Endothelial cell of umbilical vein (primary cell): ENCODE results near the gene CLIC2. TPM values are rescaled to one million over a fixed set of nuclear protein-coding genes. Genes with fewer than 3 reads are reported as not detected.

ENCODE experiments used
- BruUV-seq: library from RNA; stranded (reverse); fragments of 400-500 nt; replicated peaks from 2 replicates; lab custom pipeline; 2021; lab: Mats Ljungman, UMichigan
- CTCF ChIA-PET: fragments of 300-600, 350-600 bp; sonication (Branson Sonifier 250); formaldehyde crosslinking; loops from one replicate; lab custom pipeline; 2021; ENCODE audit warnings: antibody characterized with exemption, inconsistent platforms; lab: Charles Lee
- POLR2A ChIA-PET: fragments of 300-600, 350-600 bp; sonication (Branson Sonifier 250); formaldehyde crosslinking; loops from one replicate; lab custom pipeline; 2021; ENCODE audit warnings: antibody characterized with exemption, inconsistent platforms; lab: Charles Lee
- DNase-seq: peaks from one replicate; pipeline ENCODE4 v3.0.0-alpha.2; 2011; ENCODE audit warnings: low read depth, low spot score
- FAIRE-seq: peaks from 2 replicates; lab custom pipeline; 2011; peaks lifted over from hg19 to GRCh38; lab: Jason Lieb, UNC
- H2AFZ ChIP-seq: 2 replicates; pipeline ENCODE4 v1.6.0; 2012; ENCODE audit warnings: low read depth, low read length, control low read depth, inconsistent platforms
- H3K27ac ChIP-seq: 2 replicates; pipeline ENCODE4 v1.5.1; 2011; ENCODE audit warnings: low read depth, mild to moderate bottlenecking, control low read depth, low read length, moderate library complexity; ENCODE audit not compliant: insufficient read depth
- H3K27me3 ChIP-seq, 2 experiments: 2 replicates each; pipeline versions ENCODE4 v1.6.0 to v1.6.1; 2011; ENCODE audit warnings: low read length in 2 of 2, mixed read lengths in 1 of 2; ENCODE audit not compliant: control insufficient read depth in 2 of 2, insufficient read depth in 2 of 2
- H3K36me3 ChIP-seq, 2 experiments: 2 replicates in 1 of 2; 3 replicates in 1 of 2; pipeline ENCODE4 v1.5.1; 2011; ENCODE audit warnings: low read length in 2 of 2, mild to moderate bottlenecking in 1 of 2, moderate library complexity in 1 of 2; ENCODE audit not compliant: control insufficient read depth in 2 of 2, insufficient read depth in 2 of 2; ENCODE audit errors: extremely low read depth in 1 of 2
- H3K4me1 ChIP-seq: 3 replicates; pipeline ENCODE4 v1.5.1; 2011; ENCODE audit warnings: mild to moderate bottlenecking, low read length; ENCODE audit not compliant: control insufficient read depth, insufficient read depth; ENCODE audit errors: extremely low read depth
- H3K4me2 ChIP-seq: 2 replicates; pipeline ENCODE4 v1.6.1; 2011; ENCODE audit warnings: low read length, control low read depth, mixed read lengths; ENCODE audit not compliant: insufficient read depth
- H3K4me3 ChIP-seq, 3 experiments: fragments of 200-600 bp in 1 of 3; sonication (generic), shearing (Covaris generic) in 1 of 3; replicated peaks in 1 of 3; 2 replicates each; pipeline ENCODE4 v1.5.1; 2011 to 2016; ENCODE audit warnings: control low read depth in 3 of 3, low read length in 3 of 3, mild to moderate bottlenecking in 2 of 3, inconsistent platforms in 1 of 3, low read depth in 1 of 3, moderate library complexity in 1 of 3; ENCODE audit not compliant: insufficient read depth in 1 of 3
- H3K79me2 ChIP-seq: 2 replicates; pipeline ENCODE4 v1.6.0; 2012; ENCODE audit warnings: low read length, inconsistent platforms; ENCODE audit not compliant: control insufficient read depth, insufficient read depth
- H3K9ac ChIP-seq: replicated peaks from 2 replicates; pipeline ENCODE3; 2011; ENCODE audit warnings: low read length, control low read depth; ENCODE audit not compliant: insufficient read depth; ENCODE audit errors: extremely low read depth
- H3K9me1 ChIP-seq: replicated peaks from 3 replicates; pipeline ENCODE4 v1.6.0; 2011; ENCODE audit warnings: mild to moderate bottlenecking, low read length; ENCODE audit not compliant: control insufficient read depth, insufficient read depth; ENCODE audit errors: extremely low read depth
- H3K9me3 ChIP-seq: replicated peaks from 2 replicates; pipeline ENCODE4 v1.5.1; 2012; ENCODE audit warnings: low read length, inconsistent platforms; ENCODE audit not compliant: control insufficient read depth, insufficient read depth
- H4K20me1 ChIP-seq: replicated peaks from 2 replicates; pipeline ENCODE3; 2011; ENCODE audit warnings: mild to moderate bottlenecking, low read length; ENCODE audit not compliant: control insufficient read depth, insufficient read depth; ENCODE audit errors: extremely low read depth
- CTCF ChIP-seq, 2 donors: IDR thresholded peaks; 1 replicate in 1 of 2; 2 replicates in 1 of 2; pipeline ENCODE4 v1.5.1; 2011; ENCODE audit warnings: low read length in 2 of 2, mild to moderate bottlenecking in 2 of 2, moderate library complexity in 2 of 2, control low read depth in 1 of 2, inconsistent platforms in 1 of 2, low read depth in 1 of 2; ENCODE audit not compliant: insufficient read depth in 1 of 2; ENCODE audit errors: extremely low read depth in 1 of 2
- EZH2 ChIP-seq: IDR thresholded peaks from 2 replicates; pipeline ENCODE4 v1.6.1; 2012; ENCODE audit warnings: borderline replicate concordance, low read depth, mild to moderate bottlenecking, moderate library complexity, low read length, inconsistent platforms; ENCODE audit not compliant: severe bottlenecking
- FOS ChIP-seq: IDR thresholded peaks from 2 replicates; pipeline ENCODE4 v1.6.1; 2011; ENCODE audit warnings: mild to moderate bottlenecking, low read length, moderate library complexity, borderline replicate concordance; ENCODE audit not compliant: insufficient read depth
- GATA2 ChIP-seq: IDR thresholded peaks from 2 replicates; pipeline ENCODE4 v1.7.0; 2011; ENCODE audit warnings: low read depth, mild to moderate bottlenecking, moderate library complexity, mixed read lengths, low read length; ENCODE audit not compliant: insufficient read length, insufficient read depth
- JUN ChIP-seq: IDR thresholded peaks from 2 replicates; pipeline ENCODE4 v1.6.1; 2011; ENCODE audit warnings: borderline replicate concordance, low read depth; ENCODE audit not compliant: insufficient read length, insufficient read depth
- MAX ChIP-seq: IDR thresholded peaks from 2 replicates; pipeline ENCODE4 v1.6.1; 2011; ENCODE audit not compliant: insufficient read depth, insufficient read length
- MYC ChIP-seq: IDR thresholded peaks from one replicate; pipeline ENCODE4 v1.6.1; 2011; ENCODE audit warnings: mild to moderate bottlenecking, low read depth, low read length
- POLR2A ChIP-seq: IDR thresholded peaks from 2 replicates; pipeline ENCODE4 v1.6.1; 2012; ENCODE audit warnings: low read depth, mild to moderate bottlenecking, control low read depth, low read length
- POLR2AphosphoS5 ChIP-seq: IDR thresholded peaks from 2 replicates; pipeline ENCODE4 v1.6.1; 2012; ENCODE audit warnings: low read depth, mild to moderate bottlenecking, control low read depth, low read length, moderate library complexity; ENCODE audit not compliant: insufficient read depth
- dilution Hi-C: fragments of 300-500 bp; cut with MboI; formaldehyde crosslinking; loops from one replicate; pipeline ENCODE4 v1.15.0; 2019; ENCODE audit warnings: low sequenced_read_pairs; ENCODE audit not compliant: extremely low pct_ligation_motif_present
- intact Hi-C: fragments of 100-400 bp; cut with micrococcal nuclease; formaldehyde crosslinking; loops from one replicate; pipeline ENCODE4 v1.10.0; 2022
- microRNA-seq: library from miRNA; unstranded; fragments of <30 nt; microRNA quantifications from one replicate; pipeline ENCODE4 v1.2.0, GENCODE V29; 2021; ENCODE audit warnings: borderline number of aligned reads, borderline replicate concordance
- polyA plus RNA-seq, 4 experiments: library from polyadenylated mRNA; depleted of rRNA in 3 of 4; stranded (reverse) in 3 of 4; unstranded in 1 of 4; fragments of >200 nt; gene quantifications; 2 replicates each; pipeline versions ENCODE4 v1.2.1 to v1.2.3, GENCODE V29; 2011 to 2012; ENCODE audit warnings: missing spikeins in 1 of 4
- small RNA-seq: library from RNA; depleted of rRNA; stranded (forward); fragments of <200 nt; gene quantifications from one replicate; pipeline ENCODE3, GENCODE V24; 2012; ENCODE audit warnings: low replicate concordance, low read depth; ENCODE audit not compliant: insufficient read depth, insufficient read length
- total RNA-seq: library from RNA; stranded (reverse); gene quantifications from 2 replicates; pipeline ENCODE4 v1.2.3, GENCODE V29; 2021

CLIC2 gene
- total and polyA plus RNA-seq, 2 donors (not counting 3 experiments of a cell fraction or from before 2014, with no cell fraction given), result 0.23 to 0.73 TPM

- Histone ChIP-seq H3K27me3 (no peaks in the 10 kb centered on the region), H3K4me3 (no peak overlapping the region), H3K36me3 (peaks cover 0 to 3% of the 10 kb centered on the region in 2 experiments), H3K27ac (no peak overlapping the region), H4K20me1 (no peaks in the 10 kb centered on the region), H3K9ac (no peak overlapping the region), H3K9me3 (no peaks in the 10 kb centered on the region), H2AFZ (no peak overlapping the region), H3K9me1 (no peaks in the 10 kb centered on the region), H3K4me2 (no peak overlapping the region), H3K79me2 (peaks cover 5% of the 10 kb centered on the region), H3K4me1 (no peaks in the 10 kb centered on the region)
- intact Hi-C loops, result no loop called here
- TF ChIP-seq EZH2 (no peak), POLR2AphosphoS5 (no peak), CTCF (IDR thresholded peaks at IDR 0.05; ENCODE audit: extremely low read depth in 1 of 2, insufficient read depth in 1 of 2, low read depth in 1 of 2, low read length in 2 of 2) (no peak), JUN (no peak), FOS (no peak), GATA2 (no peak), POLR2A (no peak), MAX (no peak), MYC (no peak)
- ChIA-PET CTCF (no interaction called here), POLR2A (no interaction called here)
- BruUV-seq, result no TSS peak
- dilution Hi-C loops, result no loop called here
- DNase-seq, result no peak
- FAIRE-seq, result no peak
Observed at GRCh38 chrX:155231163-155231562, 103.3 kb downstream of the CLIC2 start.

Small RNA genes lying within 50 kb of the gene (microRNA-seq; reads per million reads assigned to microRNA genes)
- gene MIR1184-2, result not detected

Small RNA genes lying within 50 kb of the gene (small RNA-seq; reads per million reads assigned to genes)
- gene AC234781.4 (not detected), gene MIR1184-2 (not detected)

Other genes with a start within 250 kb of the CLIC2 start
- gene VBP1, start 118.2 kb downstream of the CLIC2 start, total RNA-seq, result 45.8 and 51.5 TPM in 2 replicates
- 10.0 and 17.3 TPM in 2 replicates for gene VBP1, start 118.2 kb downstream of the CLIC2 start, polyA plus RNA-seq
- gene RAB39B, start 70.1 kb downstream of the CLIC2 start, total RNA-seq, result not detected in 2 replicates
- gene RAB39B, start 70.1 kb downstream of the CLIC2 start, polyA plus RNA-seq, result not detected in 2 replicates
- gene F8A2, start 47.5 kb upstream of the CLIC2 start, total RNA-seq, result not detected in 2 replicates
- gene F8A2, start 47.5 kb upstream of the CLIC2 start, polyA plus RNA-seq, result not detected in 2 replicates
- 9.7 TPM in 1 of 2 replicates, not detected in the other for gene F8A3, start 124.0 kb upstream of the CLIC2 start, total RNA-seq
- gene F8A3, start 124.0 kb upstream of the CLIC2 start, polyA plus RNA-seq, result 0.06 TPM in 1 of 2 replicates, not detected in the other